Esophagus squamous epithelium (tissue), 5 donors: ENCODE measurements around the gene ASIC3. TPM values are rescaled to one million over a fixed set of nuclear protein-coding genes. Genes with fewer than 3 reads are reported as not detected.

Source experiments
- DNase-seq: peaks from one replicate; lab custom pipeline; 2025; lab: John Stamatoyannopoulos, UW
- H3K27ac ChIP-seq, 4 donors: fragments of 200-600 bp; sonication (generic); one replicate each; pipeline ENCODE4 v1.5.1; 2016 to 2019; ENCODE audit warnings: mild to moderate bottlenecking in 1 of 4
- H3K27me3 ChIP-seq, 4 donors: fragments of 200-600 bp; sonication (generic); 1 replicate in 3 of 4; 2 replicates in 1 of 4; pipeline versions ENCODE4 v1.5.1 to v1.6.0; 2017 to 2021; ENCODE audit warnings: antibody characterized with exemption in 1 of 4
- H3K36me3 ChIP-seq, 3 donors: fragments of 200-600 bp; sonication (generic); one replicate each; pipeline ENCODE4 v1.5.1; 2016 to 2019
- H3K4me1 ChIP-seq, 3 donors: fragments of 200-600 bp; sonication (generic); one replicate each; pipeline ENCODE4 v1.5.1; 2017 to 2019
- H3K4me3 ChIP-seq, 4 donors: fragments of 200-600 bp; sonication (generic); 1 replicate in 3 of 4; 2 replicates in 1 of 4; pipeline ENCODE4 v1.5.1; 2016 to 2019; ENCODE audit warnings: mild to moderate bottlenecking in 2 of 4, moderate library complexity in 1 of 4
- H3K9me3 ChIP-seq, 3 donors: fragments of 200-600 bp; sonication (generic); one replicate each; pipeline ENCODE4 v1.5.1; 2016 to 2019
- POLR2A ChIP-seq, 4 donors: fragments of 450-650 bp; IDR thresholded peaks; one replicate each; pipeline ENCODE4 v1.6.1; 2017; ENCODE audit warnings: antibody characterized with exemption in 4 of 4, mild to moderate bottlenecking in 4 of 4, moderate library complexity in 3 of 4
- WGBS, 2 donors: methylation state at CpG; one replicate each; pipeline ENCODE4 v1.1.5; 2018; 5-methylcytosine and 5-hydroxymethylcytosine counted together
- intact Hi-C: fragments of 100-400 bp; cut with DNase I; formaldehyde crosslinking; loops from one replicate; pipeline ENCODE4 v1.15.0; 2022
- total RNA-seq, 4 donors: library from RNA; depleted of rRNA; stranded (reverse); fragments of >200 nt; gene quantifications; one replicate each; pipeline ENCODE4 v1.1.0, GENCODE V29; 2016
- TF ChIP-seq, protein P1 (sequence below), 6 experiments: fragments of 450-650 bp in 4 of 6; fragments of 200-600 bp in 2 of 6; sonication (generic) in 2 of 6; IDR thresholded peaks; one replicate each; pipeline ENCODE4 v1.5.1; 2016 to 2019; ENCODE audit warnings: antibody characterized with exemption in 6 of 6, mild to moderate bottlenecking in 4 of 6, moderate library complexity in 4 of 6
- donor health status: DM: yes; HTN: yes; CAD: no.

ASIC3 gene
- total RNA-seq, 4 donors from 2014 or later, result 0.40 to 0.95 TPM; not detected in 2

DNA sequence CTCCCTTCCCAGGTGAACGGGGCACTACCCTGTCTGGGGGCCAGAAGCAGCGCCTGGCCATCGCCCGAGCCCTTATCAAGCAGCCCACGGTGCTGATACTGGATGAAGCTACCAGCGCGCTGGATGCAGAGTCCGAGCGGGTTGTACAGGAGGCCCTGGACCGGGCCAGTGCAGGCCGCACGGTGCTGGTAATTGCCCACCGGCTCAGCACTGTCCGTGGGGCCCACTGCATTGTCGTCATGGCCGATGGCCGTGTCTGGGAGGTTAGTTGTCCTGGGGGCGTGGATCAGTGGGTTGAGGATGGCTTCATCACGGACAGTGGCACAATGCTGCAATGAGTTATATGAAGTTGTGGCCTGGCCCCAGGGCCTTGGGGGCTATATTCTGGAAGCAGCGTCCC lies 4.4 kb upstream of the ASIC3 start:
- H3K27ac ChIP-seq, result no peak overlapping the region
- no peak overlapping the region for H3K4me3 ChIP-seq
- H3K4me1 ChIP-seq, result peaks cover 5 to 24% (median 15%) of the 10 kb centered on the region in 3 donors
- TF ChIP-seq, protein P1, sequence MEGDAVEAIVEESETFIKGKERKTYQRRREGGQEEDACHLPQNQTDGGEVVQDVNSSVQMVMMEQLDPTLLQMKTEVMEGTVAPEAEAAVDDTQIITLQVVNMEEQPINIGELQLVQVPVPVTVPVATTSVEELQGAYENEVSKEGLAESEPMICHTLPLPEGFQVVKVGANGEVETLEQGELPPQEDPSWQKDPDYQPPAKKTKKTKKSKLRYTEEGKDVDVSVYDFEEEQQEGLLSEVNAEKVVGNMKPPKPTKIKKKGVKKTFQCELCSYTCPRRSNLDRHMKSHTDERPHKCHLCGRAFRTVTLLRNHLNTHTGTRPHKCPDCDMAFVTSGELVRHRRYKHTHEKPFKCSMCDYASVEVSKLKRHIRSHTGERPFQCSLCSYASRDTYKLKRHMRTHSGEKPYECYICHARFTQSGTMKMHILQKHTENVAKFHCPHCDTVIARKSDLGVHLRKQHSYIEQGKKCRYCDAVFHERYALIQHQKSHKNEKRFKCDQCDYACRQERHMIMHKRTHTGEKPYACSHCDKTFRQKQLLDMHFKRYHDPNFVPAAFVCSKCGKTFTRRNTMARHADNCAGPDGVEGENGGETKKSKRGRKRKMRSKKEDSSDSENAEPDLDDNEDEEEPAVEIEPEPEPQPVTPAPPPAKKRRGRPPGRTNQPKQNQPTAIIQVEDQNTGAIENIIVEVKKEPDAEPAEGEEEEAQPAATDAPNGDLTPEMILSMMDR (IDR thresholded peaks at IDR 0.05), result no peak
- TF ChIP-seq POLR2A (IDR thresholded peaks at IDR 0.05), result no peak
- peaks cover 0 to 48% (median 8%) of the 10 kb centered on the region in 3 donors for H3K36me3 ChIP-seq
- no peaks in the 10 kb centered on the region for H3K9me3 ChIP-seq
- 91% methylated on average over 8 of the region's 20 CpGs; no CpG with 5 or more reads in 1 of the 2 donors for WGBS, 2 donors
- intact Hi-C loops, result no loop called here
- DNase-seq, result no peak
- H3K27me3 ChIP-seq, result no peaks in the 10 kb centered on the region

DNA sequence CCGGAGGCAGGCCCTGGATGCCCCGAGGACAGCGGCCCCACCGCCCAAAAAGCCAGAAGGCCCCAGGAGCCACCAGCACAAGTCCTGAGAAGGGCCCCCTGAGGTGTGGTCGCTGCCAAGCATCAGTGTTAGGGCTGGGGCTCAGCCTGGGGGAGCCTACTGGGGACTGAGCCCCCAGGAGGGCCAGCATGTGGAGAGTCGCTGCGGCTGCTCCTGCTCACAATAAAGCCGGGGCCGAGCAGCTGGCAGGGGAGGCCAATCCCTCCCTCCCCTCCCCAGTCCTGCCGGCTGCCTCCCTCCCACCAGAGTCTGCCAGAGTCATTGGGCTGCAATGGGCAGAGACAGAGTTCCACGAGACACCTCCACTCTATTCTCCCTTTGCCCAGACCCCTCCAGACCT lies 3.1 kb upstream of the ASIC3 start:
- DNase-seq, result no peak
- H3K9me3 ChIP-seq, result no peaks in the 10 kb centered on the region
- peaks cover 0 to 13% (median 5%) of the 10 kb centered on the region in 3 donors for H3K4me1 ChIP-seq
- TF ChIP-seq POLR2A (IDR thresholded peaks at IDR 0.05), result no peak
- TF ChIP-seq, protein P1 (IDR thresholded peaks at IDR 0.05), result no peak
- H3K4me3 ChIP-seq, result no peak overlapping the region
- H3K27ac ChIP-seq, result no peak overlapping the region
- 100% methylated on average over 1 of the region's 11 CpGs; no CpG with 5 or more reads in 1 of the 2 donors for WGBS, 2 donors
- intact Hi-C loops, result no loop called here
- H3K36me3 ChIP-seq, result peaks cover 0 to 48% (median 8%) of the 10 kb centered on the region in 3 donors
- H3K27me3 ChIP-seq, result peaks cover 0 to 5% (median 0%) of the 10 kb centered on the region in 4 donors

DNA sequence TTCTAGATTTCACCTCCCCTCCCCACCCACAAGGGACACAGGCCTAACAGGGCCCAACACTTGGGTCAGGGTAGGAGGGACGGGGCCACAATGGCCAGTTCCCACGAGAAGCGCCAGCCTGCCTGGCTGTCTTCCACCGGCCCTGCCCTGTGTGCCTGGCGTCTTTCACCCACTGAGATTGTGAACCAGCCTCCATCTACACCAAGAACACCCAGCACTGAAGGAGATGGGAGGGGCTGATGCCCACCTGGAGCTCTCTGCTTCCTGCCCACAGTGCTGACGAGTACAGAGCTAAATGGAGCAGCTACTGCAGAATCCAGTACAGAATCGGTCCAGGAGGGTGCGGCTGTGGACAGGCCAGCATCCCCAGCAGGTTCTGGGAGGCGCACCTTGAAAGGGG lies 2.4 kb upstream of the ASIC3 start:
- no peak for TF ChIP-seq POLR2A (IDR thresholded peaks at IDR 0.05)
- TF ChIP-seq, protein P1 (IDR thresholded peaks at IDR 0.05), result no peak
- Histone ChIP-seq H3K9me3 (no peaks in the 10 kb centered on the region), H3K4me3 (no peak overlapping the region), H3K27ac (no peak overlapping the region), H3K36me3 (peaks cover 0 to 46% (median 8%) of the 10 kb centered on the region in 3 donors), H3K27me3 (peaks cover 0 to 12% (median 0%) of the 10 kb centered on the region in 4 donors), H3K4me1 (peaks cover 3 to 17% (median 7%) of the 10 kb centered on the region in 3 donors)
- DNase-seq, result no peak
- WGBS, 2 donors, result 92% methylated on average over 2 of the region's 9 CpGs; no CpG with 5 or more reads in 1 of the 2 donors
- intact Hi-C loops, result no loop called here

DNA sequence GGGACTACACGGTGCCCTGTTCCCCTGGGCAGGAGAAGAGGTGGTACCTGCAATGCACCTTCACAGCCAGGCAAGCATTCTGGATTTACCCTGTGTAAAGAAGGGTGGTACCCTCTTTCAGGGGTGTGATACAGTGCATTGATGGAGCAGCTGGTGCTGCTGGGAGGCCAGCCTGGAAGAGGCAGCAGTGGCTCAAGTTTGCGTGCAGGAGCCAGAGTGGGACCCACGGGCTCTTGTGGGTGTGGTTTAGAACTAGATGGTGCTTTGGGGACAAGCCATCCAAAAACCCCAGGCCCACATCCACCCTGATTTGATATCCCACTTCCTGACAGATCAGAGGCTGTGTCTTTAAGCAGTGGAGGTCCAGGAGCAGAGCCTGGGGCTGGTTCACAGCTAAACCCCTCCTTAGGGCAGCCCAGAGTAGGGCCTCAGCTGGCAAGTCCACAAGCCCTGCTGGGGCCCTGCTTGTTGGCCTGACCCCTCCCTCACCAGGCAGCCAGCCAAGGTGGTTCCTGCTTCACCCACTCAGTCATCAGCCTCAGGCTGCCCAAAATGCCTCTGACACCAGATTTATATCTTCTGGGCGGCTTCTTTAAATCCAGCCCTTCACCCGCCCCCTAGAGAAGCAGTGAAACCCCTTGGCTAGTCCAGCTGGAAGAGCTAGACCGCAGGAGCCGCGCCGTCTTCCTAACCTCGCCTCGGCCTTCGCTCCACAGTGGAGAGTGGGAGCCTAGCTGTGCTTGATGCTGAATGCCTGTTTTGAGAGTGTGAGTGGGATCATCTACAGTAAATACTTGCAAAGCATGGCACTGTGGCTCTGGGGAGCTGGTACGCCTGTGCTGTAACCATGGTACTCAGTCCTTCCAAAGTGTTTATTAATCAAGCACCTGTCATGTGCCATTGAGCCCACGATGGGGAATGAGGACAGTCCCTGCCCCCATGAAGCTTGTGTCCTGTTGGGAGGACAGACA lies 1.4 kb upstream of the ASIC3 start:
- TF ChIP-seq POLR2A (IDR thresholded peaks at IDR 0.05), result no peak
- TF ChIP-seq, protein P1 (IDR thresholded peaks at IDR 0.05), result no peak
- Histone ChIP-seq H3K27me3 (peaks cover 0 to 19% (median 0%) of the 10 kb centered on the region in 4 donors), H3K4me3 (no peak overlapping the region), H3K27ac (no peak overlapping the region), H3K4me1 (peaks cover 10 to 24% (median 11%) of the 10 kb centered on the region in 3 donors), H3K36me3 (peaks cover 0 to 36% (median 0%) of the 10 kb centered on the region in 3 donors), H3K9me3 (no peaks in the 10 kb centered on the region)
- WGBS, 2 donors, result 20 to 26% methylated on average over 2 to 6 of the region's 14 CpGs
- no peak for DNase-seq
- intact Hi-C loops, result no loop called here
